ENCODE results near the gene PHF14. TPM values are rescaled to one million over a fixed set of nuclear protein-coding genes. Genes with fewer than 3 reads are reported as not detected.

The PHF14 gene
- total RNA-seq, 1 donor from 2014 or later = 23.2 TPM

DNA sequence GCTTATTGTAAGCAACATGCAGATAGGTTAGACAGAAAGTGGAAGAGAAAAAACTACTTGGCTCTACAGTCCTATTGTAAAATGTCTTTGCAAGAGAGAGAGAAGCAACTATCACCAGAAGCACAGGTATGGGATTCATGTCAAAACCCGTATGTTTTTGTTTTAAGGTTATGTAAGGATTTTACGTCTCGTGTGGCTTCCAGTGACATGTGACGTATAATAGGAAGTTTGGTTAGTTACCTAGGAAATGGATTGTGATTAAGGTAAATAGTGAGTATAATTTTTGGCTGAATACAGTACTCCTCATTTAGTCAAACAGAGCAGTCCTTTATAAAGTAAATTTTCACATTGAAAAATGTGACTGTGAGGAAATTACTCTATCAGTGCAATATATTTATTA is 62.0 kb downstream of the PHF14 start:
- no peak overlapping the region for H3K4me3 ChIP-seq (ENCODE audit: low read depth, low read length)
- no peak for DNase-seq (ENCODE audit: low read depth)
- TF ChIP-seq, protein P1, sequence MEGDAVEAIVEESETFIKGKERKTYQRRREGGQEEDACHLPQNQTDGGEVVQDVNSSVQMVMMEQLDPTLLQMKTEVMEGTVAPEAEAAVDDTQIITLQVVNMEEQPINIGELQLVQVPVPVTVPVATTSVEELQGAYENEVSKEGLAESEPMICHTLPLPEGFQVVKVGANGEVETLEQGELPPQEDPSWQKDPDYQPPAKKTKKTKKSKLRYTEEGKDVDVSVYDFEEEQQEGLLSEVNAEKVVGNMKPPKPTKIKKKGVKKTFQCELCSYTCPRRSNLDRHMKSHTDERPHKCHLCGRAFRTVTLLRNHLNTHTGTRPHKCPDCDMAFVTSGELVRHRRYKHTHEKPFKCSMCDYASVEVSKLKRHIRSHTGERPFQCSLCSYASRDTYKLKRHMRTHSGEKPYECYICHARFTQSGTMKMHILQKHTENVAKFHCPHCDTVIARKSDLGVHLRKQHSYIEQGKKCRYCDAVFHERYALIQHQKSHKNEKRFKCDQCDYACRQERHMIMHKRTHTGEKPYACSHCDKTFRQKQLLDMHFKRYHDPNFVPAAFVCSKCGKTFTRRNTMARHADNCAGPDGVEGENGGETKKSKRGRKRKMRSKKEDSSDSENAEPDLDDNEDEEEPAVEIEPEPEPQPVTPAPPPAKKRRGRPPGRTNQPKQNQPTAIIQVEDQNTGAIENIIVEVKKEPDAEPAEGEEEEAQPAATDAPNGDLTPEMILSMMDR (conservative IDR thresholded peaks at IDR 0.05; ENCODE audit: low read depth, low read length) = no peak

- no peak overlapping the region for H3K4me3 ChIP-seq (ENCODE audit: low read depth, low read length)
- TF ChIP-seq, protein P1 (conservative IDR thresholded peaks at IDR 0.05; ENCODE audit: low read depth, low read length) = no peak
- no peak for DNase-seq (ENCODE audit: low read depth)
These were observed 66.3 kb downstream of the PHF14 start for GRCh38 chr7:11039974-11040373.

DNA sequence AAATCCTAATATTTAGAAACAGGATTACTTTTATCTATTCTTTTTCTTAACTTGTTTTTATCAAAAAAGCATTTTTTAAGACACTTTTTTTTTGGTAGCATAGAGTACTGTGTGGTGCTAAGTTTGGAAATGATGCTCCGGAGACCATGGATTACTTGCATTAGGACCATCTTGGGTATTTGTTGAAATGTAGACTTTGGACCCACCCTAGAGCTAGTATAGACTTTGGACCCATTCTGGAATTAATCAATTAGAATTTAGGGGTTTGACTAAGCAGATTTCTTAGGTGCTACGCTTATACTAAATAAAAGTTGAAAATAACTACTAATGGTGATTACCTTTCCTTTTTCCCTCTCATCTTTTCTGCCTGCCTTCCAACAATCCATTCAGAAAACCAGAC is 80.4 kb downstream of the PHF14 start:
- TF ChIP-seq, protein P1 (conservative IDR thresholded peaks at IDR 0.05; ENCODE audit: low read depth, low read length) = no peak
- DNase-seq (ENCODE audit: low read depth) = no peak

GRCh38 chr7:11060893-11061292 is 87.2 kb downstream of the PHF14 start:
- H3K4me3 ChIP-seq (ENCODE audit: low read depth, low read length) = no peak overlapping the region
- TF ChIP-seq, protein P1 (conservative IDR thresholded peaks at IDR 0.05; ENCODE audit: low read depth, low read length) = no peak
- no peak for DNase-seq (ENCODE audit: low read depth)

More for the DNA sequence above, 80.4 kb downstream of the PHF14 start:
- no peak overlapping the region for H3K4me3 ChIP-seq (ENCODE audit: low read depth, low read length)

GRCh38 chr7:11062110-11062509 is 88.4 kb downstream of the PHF14 start:
- H3K4me3 ChIP-seq (ENCODE audit: low read depth, low read length) = no peak overlapping the region
- no peak for DNase-seq (ENCODE audit: low read depth)
- TF ChIP-seq, protein P1 (conservative IDR thresholded peaks at IDR 0.05; ENCODE audit: low read depth, low read length) = no peak

GRCh38 chr7:11069591-11069990 is 95.9 kb downstream of the PHF14 start:
- H3K4me3 ChIP-seq (ENCODE audit: low read depth, low read length) = no peak overlapping the region
- DNase-seq (ENCODE audit: low read depth) = no peak
- TF ChIP-seq, protein P1 (conservative IDR thresholded peaks at IDR 0.05; ENCODE audit: low read depth, low read length) = no peak

DNA sequence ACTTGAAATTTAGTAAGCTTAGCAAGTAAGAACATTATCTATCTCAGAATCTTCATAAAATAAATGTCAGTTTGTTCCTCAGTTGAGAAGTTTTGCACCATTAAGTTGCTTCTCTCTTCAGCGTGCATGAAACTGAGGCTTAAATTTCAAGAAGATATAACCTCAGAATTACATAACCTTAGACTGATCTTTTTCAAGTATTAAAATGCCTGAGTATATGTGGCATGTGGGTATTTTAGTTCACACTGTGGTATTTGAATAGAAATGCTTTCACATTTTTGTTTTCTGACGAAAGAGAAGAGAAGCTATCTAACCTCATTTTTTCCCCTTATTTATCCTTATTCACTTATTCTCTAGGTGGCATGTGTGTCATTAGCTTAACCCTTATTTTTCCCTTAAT is 104.1 kb downstream of the PHF14 start:
- no peak overlapping the region for H3K4me3 ChIP-seq (ENCODE audit: low read depth, low read length)
- no peak for DNase-seq (ENCODE audit: low read depth)
- TF ChIP-seq, protein P1 (conservative IDR thresholded peaks at IDR 0.05; ENCODE audit: low read depth, low read length) = no peak

Measured in epithelial cell of proximal tubule (primary cell).